Natural killer cell (primary cell): ENCODE measurements around the gene WLS. TPM values are rescaled to one million over a fixed set of nuclear protein-coding genes. Genes with fewer than 3 reads are reported as not detected.

Experiments
- ATAC-seq, 3 donors: fragments of 150-1000 bp in 2 of 3; fragments of 200-7000 bp in 1 of 3; cut with Tn5 transposase; 1 replicate in 1 of 3; 2 replicates in 2 of 3; pipeline ENCODE4 v1.10.0; 2021; ENCODE audit warnings: mild to moderate bottlenecking in 2 of 3, moderate library complexity in 2 of 3
- DNase-seq, 2 donors: peaks; one replicate each; pipeline versions ENCODE4 v3.0.0 to v3.0.0-alpha.2; 2013 to 2021; ENCODE audit warnings: mixed read lengths in 1 of 2
- H3K27ac ChIP-seq: one replicate; pipeline ENCODE4 v1.5.1; 2013; ENCODE audit warnings: mild to moderate bottlenecking, low read length
- H3K27me3 ChIP-seq: one replicate; pipeline ENCODE4 v1.6.1; 2013; ENCODE audit warnings: low read length; ENCODE audit not compliant: control insufficient read depth, insufficient read depth
- H3K36me3 ChIP-seq: one replicate; pipeline ENCODE4 v1.6.1; 2013; ENCODE audit warnings: low read length; ENCODE audit not compliant: control insufficient read depth, insufficient read depth
- H3K4me1 ChIP-seq: one replicate; pipeline ENCODE4 v1.6.1; 2013; ENCODE audit warnings: low read length; ENCODE audit not compliant: control insufficient read depth, insufficient read depth
- H3K4me3 ChIP-seq: one replicate; pipeline ENCODE4 v1.5.1; 2013; ENCODE audit warnings: low read length
- H3K9me3 ChIP-seq: one replicate; pipeline ENCODE4 v1.6.1; 2013; ENCODE audit warnings: low read length; ENCODE audit not compliant: control insufficient read depth, insufficient read depth
- H3K27ac Mint-ChIP-seq, 2 donors: one replicate each; pipeline ENCODE4 v1.8.0; 2022; ENCODE audit warnings: mild to moderate bottlenecking in 2 of 2, mixed read lengths in 2 of 2, moderate library complexity in 1 of 2
- H3K27me3 Mint-ChIP-seq, 2 donors: one replicate each; pipeline ENCODE4 v1.8.0; 2022; ENCODE audit warnings: low read depth in 2 of 2, mixed read lengths in 2 of 2
- H3K36me3 Mint-ChIP-seq: one replicate; pipeline ENCODE4 v1.8.0; 2022; ENCODE audit warnings: mixed read lengths
- H3K4me1 Mint-ChIP-seq, 2 donors: one replicate each; pipeline ENCODE4 v1.8.0; 2022; ENCODE audit warnings: mixed read lengths in 2 of 2
- H3K4me3 Mint-ChIP-seq: one replicate; pipeline ENCODE4 v1.8.0; 2022; ENCODE audit warnings: mild to moderate bottlenecking, moderate library complexity, mixed read lengths
- H3K9me3 Mint-ChIP-seq, 2 donors: one replicate each; pipeline ENCODE4 v1.8.0; 2022; ENCODE audit warnings: mixed read lengths in 2 of 2
- CTCF ChIP-seq: fragments of 200-600 bp; IDR thresholded peaks from one replicate; pipeline ENCODE4 v1.8.0; 2022; ENCODE audit warnings: antibody characterized with exemption
- WGBS: methylation state at CpG from one replicate; pipeline ENCODE4 v1.1.7; 2013; ENCODE audit warnings: missing lambda C conversion rate; ENCODE audit not compliant: insufficient coverage; 5-methylcytosine and 5-hydroxymethylcytosine counted together
- intact Hi-C: fragments of 100-400 bp; cut with micrococcal nuclease; formaldehyde crosslinking; loops from one replicate; pipeline ENCODE4 v1.14.2; 2022
- total RNA-seq, 4 donors: library from RNA; stranded (reverse); fragments of 120-200 nt in 1 of 4; gene quantifications; one replicate each; pipeline versions ENCODE4 v1.2.3 to v1.2.4, GENCODE V29; 2013 to 2022

The WLS gene
- total RNA-seq, 3 donors from 2014 or later (not counting 1 experiment from before 2014, with no cell fraction given), result 0.75 to 1.4 TPM; not detected in 1

GRCh38 chr1:68145418-68146126 is 86.8 kb downstream of the WLS start:
- no peak for TF ChIP-seq CTCF
- intact Hi-C loops, result no loop called here
- Histone ChIP-seq H3K4me3 (no peak overlapping the region), H3K36me3 (no peaks in the 10 kb centered on the region), H3K27me3 (no peaks in the 10 kb centered on the region), H3K27ac (no peak overlapping the region), H3K4me1 (no peaks in the 10 kb centered on the region), H3K9me3 (no peaks in the 10 kb centered on the region)
- DNase-seq (no peak), ATAC-seq (no peak)
- Mint-ChIP-seq H3K27ac (no peak overlapping the region), H3K4me1 (no peaks in the 10 kb centered on the region), H3K9me3 (no peaks in the 10 kb centered on the region), H3K36me3 (no peaks in the 10 kb centered on the region), H3K27me3 (peaks cover 0 to 8% of the 10 kb centered on the region in 2 donors), H3K4me3 (no peak overlapping the region)
- WGBS, result 87% methylated on average over 10 of the region's 10 CpGs

GRCh38 chr1:68144856-68145255 is 87.5 kb downstream of the WLS start:
- Mint-ChIP-seq H3K4me3 (no peak overlapping the region), H3K9me3 (no peaks in the 10 kb centered on the region), H3K27ac (no peak overlapping the region), H3K4me1 (no peaks in the 10 kb centered on the region), H3K36me3 (no peaks in the 10 kb centered on the region), H3K27me3 (peaks cover 0 to 8% of the 10 kb centered on the region in 2 donors)
- ATAC-seq (no peak), DNase-seq (no peak)
- intact Hi-C loops, result no loop called here
- H3K36me3 ChIP-seq, result no peaks in the 10 kb centered on the region
- no peaks in the 10 kb centered on the region for H3K4me1 ChIP-seq
- H3K27ac ChIP-seq, result no peak overlapping the region
- H3K9me3 ChIP-seq, result no peaks in the 10 kb centered on the region
- no peak overlapping the region for H3K4me3 ChIP-seq
- 97% methylated on average over 4 of the region's 4 CpGs for WGBS
- TF ChIP-seq CTCF, result no peak
- no peaks in the 10 kb centered on the region for H3K27me3 ChIP-seq

- no peaks in the 10 kb centered on the region for H3K9me3 Mint-ChIP-seq
- no peak overlapping the region for H3K27ac ChIP-seq
- TF ChIP-seq CTCF, result no peak
- H3K4me1 Mint-ChIP-seq, result no peaks in the 10 kb centered on the region
- H3K4me3 Mint-ChIP-seq, result no peak overlapping the region
- H3K4me3 ChIP-seq, result no peak overlapping the region
- no peaks in the 10 kb centered on the region for H3K4me1 ChIP-seq
- H3K27me3 Mint-ChIP-seq, result peaks cover 0 to 8% of the 10 kb centered on the region in 2 donors
- WGBS, result no CpG with 5 or more reads among the region's 2 CpGs
- H3K36me3 Mint-ChIP-seq, result no peaks in the 10 kb centered on the region
- H3K27me3 ChIP-seq, result no peaks in the 10 kb centered on the region
- H3K36me3 ChIP-seq, result no peaks in the 10 kb centered on the region
- ATAC-seq, result no peak
- no peak for DNase-seq
- no peak overlapping the region for H3K27ac Mint-ChIP-seq
- no peaks in the 10 kb centered on the region for H3K9me3 ChIP-seq
- intact Hi-C loops, result no loop called here
Measured at GRCh38 chr1:68143633-68144032, 88.7 kb downstream of the WLS start.

GRCh38 chr1:68142461-68142860 is 89.9 kb downstream of the WLS start:
- Histone ChIP-seq H3K4me3 (no peak overlapping the region), H3K36me3 (no peaks in the 10 kb centered on the region), H3K27me3 (no peaks in the 10 kb centered on the region), H3K4me1 (no peaks in the 10 kb centered on the region), H3K27ac (no peak overlapping the region), H3K9me3 (no peaks in the 10 kb centered on the region)
- intact Hi-C loops, result no loop called here
- TF ChIP-seq CTCF, result no peak
- Mint-ChIP-seq H3K36me3 (no peaks in the 10 kb centered on the region), H3K27me3 (peaks cover 0 to 8% of the 10 kb centered on the region in 2 donors), H3K27ac (no peak overlapping the region), H3K4me3 (no peak overlapping the region), H3K9me3 (no peaks in the 10 kb centered on the region), H3K4me1 (no peaks in the 10 kb centered on the region)
- ATAC-seq (no peak), DNase-seq (no peak)
- 83% methylated on average over 2 of the region's 3 CpGs for WGBS
